ENCODE data around the gene MTA1. TPM values are rescaled to one million over a fixed set of nuclear protein-coding genes. Genes with fewer than 3 reads are reported as not detected.

The MTA1 gene
- total and polyA plus RNA-seq, 2 of the 8 experiments (the other 6 are each of a cell fraction or from before 2014, with no cell fraction given) = 73.9 to 221 TPM

GRCh38 chr14:105391541-105391940 lies 28.1 kb upstream of the MTA1 start (continued):
- TF ChIP-seq CHD7 (IDR thresholded peaks at IDR 0.05; ENCODE audit: insufficient replicate concordance, low read length) = no peak
- no peak for TF ChIP-seq SIRT6 (IDR thresholded peaks at IDR 0.05; ENCODE audit: low read length)
- TF ChIP-seq SP2 (IDR thresholded peaks at IDR 0.05; ENCODE audit: low read length) = no peak
- TF ChIP-seq RBBP5 (IDR thresholded peaks at IDR 0.05; ENCODE audit: borderline replicate concordance, low read depth, low read length) = no peak
- no peak for TF ChIP-seq SIX5 (IDR thresholded peaks at IDR 0.05; ENCODE audit: low read depth, low read length)
- no peak for TF ChIP-seq NANOG (IDR thresholded peaks at IDR 0.05; ENCODE audit: insufficient read depth, low read depth, low read length, poor library complexity, severe bottlenecking)
- no peak for TF ChIP-seq RFX5 (IDR thresholded peaks at IDR 0.05; ENCODE audit: borderline replicate concordance, low read depth, low read length)
- TF ChIP-seq TAF1 (IDR thresholded peaks at IDR 0.05; ENCODE audit: low read depth, low read length) = no peak
- no peak for TF ChIP-seq HDAC2 (IDR thresholded peaks at IDR 0.05; ENCODE audit: borderline replicate concordance in 1 of 2, low read depth in 2 of 2, low read length in 2 of 2)
- TF ChIP-seq TCF12 (IDR thresholded peaks at IDR 0.05; ENCODE audit: low read depth, low read length) = no peak
- no peak for TF ChIP-seq CEBPB (IDR thresholded peaks at IDR 0.05; ENCODE audit: low read depth, low read length)
- no peak for TF ChIP-seq E2F6 (IDR thresholded peaks at IDR 0.05)

Data from H1 (cell line).